Transverse colon (tissue), 4 donors: Measurements from ENCODE around the gene AZU1. TPM values are rescaled to one million over a fixed set of nuclear protein-coding genes. Genes with fewer than 3 reads are reported as not detected.

Experiments
- DNase-seq: peaks from one replicate; pipeline ENCODE4 v3.0.0-alpha.2; 2019
- H3K27ac ChIP-seq, 4 donors: fragments of 200-600 bp; sonication (generic); 2 replicates each; pipeline ENCODE4 v1.5.1; 2016 to 2018; ENCODE audit warnings: inconsistent platforms in 4 of 4
- H3K27me3 ChIP-seq: fragments of 200-600 bp; sonication (generic); 2 replicates; pipeline ENCODE4 v1.5.1; 2017; ENCODE audit warnings: inconsistent platforms
- H3K36me3 ChIP-seq, 4 donors: fragments of 200-600 bp; sonication (generic); 2 replicates each; pipeline ENCODE4 v1.5.1; 2017 to 2019; ENCODE audit warnings: inconsistent platforms in 4 of 4
- H3K4me1 ChIP-seq, 4 donors: fragments of 200-600 bp; sonication (generic); 2 replicates each; pipeline ENCODE4 v1.5.1; 2017 to 2020; ENCODE audit warnings: inconsistent platforms in 4 of 4
- H3K4me3 ChIP-seq, 4 donors: fragments of 200-600 bp; sonication (generic); 1 replicate in 1 of 4; 2 replicates in 3 of 4; pipeline versions ENCODE4 v1.5.1 to v1.6.1; 2017 to 2019; ENCODE audit warnings: inconsistent platforms in 4 of 4
- H3K9me3 ChIP-seq, 2 donors: fragments of 200-600 bp; sonication (generic); 2 replicates each; pipeline ENCODE4 v1.5.1; 2017 to 2019; ENCODE audit warnings: inconsistent platforms in 2 of 2
- CTCF ChIP-seq, 5 experiments: fragments of 200-600 bp in 3 of 5; fragments of 450-650 bp in 2 of 5; sonication (generic) in 3 of 5; IDR thresholded peaks; 1 replicate in 2 of 5; 2 replicates in 3 of 5; pipeline ENCODE4 v1.5.1; 2016 to 2017; ENCODE audit warnings: antibody characterized with exemption in 5 of 5, inconsistent platforms in 3 of 5, mild to moderate bottlenecking in 2 of 5, moderate library complexity in 1 of 5
- EP300 ChIP-seq: sonication (generic); formaldehyde crosslinking; IDR thresholded peaks from one replicate; pipeline ENCODE4 v1.6.1; 2017; ENCODE audit warnings: antibody characterized with exemption, low read depth
- POLR2A ChIP-seq: fragments of 450-650 bp; IDR thresholded peaks from one replicate; pipeline ENCODE4 v1.6.1; 2016; ENCODE audit warnings: antibody characterized with exemption, mild to moderate bottlenecking, moderate library complexity
- POLR2AphosphoS5 ChIP-seq, 3 donors: sonication (generic); formaldehyde crosslinking; IDR thresholded peaks; one replicate each; pipeline ENCODE4 v1.6.1; 2016; ENCODE audit warnings: antibody characterized with exemption in 3 of 3
- WGBS, 2 donors: methylation state at CpG; one replicate each; pipeline ENCODE4 v1.1.5; 2018; ENCODE audit warnings: low coverage in 1 of 2; 5-methylcytosine and 5-hydroxymethylcytosine counted together
- in situ Hi-C, 4 donors: fragments of 200-750 bp; cut with MboI; loops; one replicate each; pipeline versions ENCODE4 v1.15.0 to v1.15.1; 2017; ENCODE audit warnings: low sequenced_read_pairs in 3 of 4, low pct_ligation_motif_present in 1 of 4, low pct_unique_long_range_greater_than_20kb in 1 of 4
- intact Hi-C: fragments of 100-400 bp; cut with DNase I; formaldehyde crosslinking; loops from one replicate; pipeline ENCODE4 v1.15.1; 2023; ENCODE audit warnings: low total_unique reads
- total RNA-seq, 4 donors: library from RNA; depleted of rRNA; stranded (reverse); fragments of >200 nt; gene quantifications; one replicate each; pipeline ENCODE4 v1.1.0, GENCODE V29; 2016

The AZU1 gene
- total RNA-seq, 4 donors from 2014 or later = not detected

- in situ Hi-C loops = no loop called here
- H3K27me3 ChIP-seq = no peaks in the 10 kb centered on the region
- H3K36me3 ChIP-seq = peaks cover 0 to 34% (median 29%) of the 10 kb centered on the region in 4 donors
- intact Hi-C loops = no loop called here
- peak overlapping the region in 2 of 4 donors; percentile 3 to 97 for H3K4me3 ChIP-seq
- DNase-seq = no peak
- 39% methylated on average over 21 of the region's 23 CpGs; no CpG with 5 or more reads in 1 of the 2 donors for WGBS, 2 donors
- peak overlapping the region; percentile 98 to 100 (median 100) for H3K27ac ChIP-seq
- no peaks in the 10 kb centered on the region for H3K9me3 ChIP-seq
- TF ChIP-seq POLR2A = no peak
- no peak for TF ChIP-seq CTCF (IDR thresholded peaks at IDR 0.05)
- no peak for TF ChIP-seq POLR2AphosphoS5 (IDR thresholded peaks at IDR 0.05)
- no peak for TF ChIP-seq EP300
- peaks cover 39 to 50% (median 47%) of the 10 kb centered on the region in 4 donors for H3K4me1 ChIP-seq
Observed at GRCh38 chr19:801861-802497, 25.7 kb upstream of the AZU1 start.

GRCh38 chr19:802498-803098 lies 25.0 kb upstream of the AZU1 start:
- peaks cover 0 to 41% (median 34%) of the 10 kb centered on the region in 4 donors for H3K36me3 ChIP-seq
- intact Hi-C loops (no loop called here), in situ Hi-C loops (no loop called here)
- H3K9me3 ChIP-seq = no peaks in the 10 kb centered on the region
- H3K27ac ChIP-seq = peak overlapping the region; percentile 98 to 100 (median 100)
- TF ChIP-seq POLR2A = no peak
- no peak for TF ChIP-seq POLR2AphosphoS5 (IDR thresholded peaks at IDR 0.05)
- TF ChIP-seq CTCF (IDR thresholded peaks at IDR 0.05) = no peak
- H3K4me1 ChIP-seq = peaks cover 39 to 50% (median 47%) of the 10 kb centered on the region in 4 donors
- DNase-seq = no peak
- WGBS, 2 donors = 63 to 93% methylated on average over 8 to 28 of the region's 28 CpGs
- no peak overlapping the region for H3K4me3 ChIP-seq
- no peaks in the 10 kb centered on the region for H3K27me3 ChIP-seq

- intact Hi-C loops (no loop called here), in situ Hi-C loops (no loop called here)
- TF ChIP-seq EP300 (no peak), CTCF (IDR thresholded peaks at IDR 0.05) (no peak), POLR2AphosphoS5 (IDR thresholded peaks at IDR 0.05) (no peak), POLR2A (no peak)
- Histone ChIP-seq H3K36me3 (peaks cover 0 to 46% (median 37%) of the 10 kb centered on the region in 4 donors), H3K4me1 (peaks cover 39 to 50% (median 47%) of the 10 kb centered on the region in 4 donors), H3K9me3 (no peaks in the 10 kb centered on the region), H3K27me3 (no peaks in the 10 kb centered on the region), H3K27ac (peak overlapping the region; percentile 98 to 100 (median 100)), H3K4me3 (no peak overlapping the region)
- WGBS, 2 donors = 77% methylated on average over 15 of the region's 17 CpGs; no CpG with 5 or more reads in 1 of the 2 donors
- DNase-seq = no peak
Observed at GRCh38 chr19:803099-803561, 24.5 kb upstream of the AZU1 start.

- no peak overlapping the region for H3K4me3 ChIP-seq
- TF ChIP-seq EP300 = no peak
- TF ChIP-seq POLR2A = no peak
- TF ChIP-seq CTCF (IDR thresholded peaks at IDR 0.05) = no peak
- no peak for TF ChIP-seq POLR2AphosphoS5 (IDR thresholded peaks at IDR 0.05)
- no peak for DNase-seq
- H3K36me3 ChIP-seq = peaks cover 0 to 53% (median 41%) of the 10 kb centered on the region in 4 donors
- intact Hi-C loops (no loop called here), in situ Hi-C loops (no loop called here)
- peaks cover 39 to 46% (median 45%) of the 10 kb centered on the region in 4 donors for H3K4me1 ChIP-seq
- 33 to 85% methylated on average over 1 to 31 of the region's 31 CpGs for WGBS, 2 donors
- no peaks in the 10 kb centered on the region for H3K27me3 ChIP-seq
- H3K9me3 ChIP-seq = no peaks in the 10 kb centered on the region
- no peak overlapping the region for H3K27ac ChIP-seq
Observed at GRCh38 chr19:803686-804418, 23.8 kb upstream of the AZU1 start.
